GM12891 (cell line): ENCODE data around the gene LILRB4.

Source experiments
- POLR2A ChIP-seq: IDR thresholded peaks from 2 replicates; pipeline ENCODE4 v1.6.1; 2011; ENCODE audit warnings: low read depth, low read length, control low read depth
- POLR2AphosphoS5 ChIP-seq: IDR thresholded peaks from 2 replicates; pipeline ENCODE4 v1.6.1; 2011; ENCODE audit warnings: low read depth, low read length, control low read depth
- POU2F2 ChIP-seq: IDR thresholded peaks from 2 replicates; pipeline ENCODE4 v1.6.1; 2011; ENCODE audit warnings: low read depth, mild to moderate bottlenecking, control low read depth, low read length, moderate library complexity
- SPI1 ChIP-seq: IDR thresholded peaks from 2 replicates; pipeline ENCODE4 v1.6.1; 2011; ENCODE audit warnings: low read depth, low read length, control low read depth
- TAF1 ChIP-seq: IDR thresholded peaks from 2 replicates; pipeline ENCODE4 v1.6.1; 2011; ENCODE audit warnings: low read depth, low read length, control low read depth

DNA sequence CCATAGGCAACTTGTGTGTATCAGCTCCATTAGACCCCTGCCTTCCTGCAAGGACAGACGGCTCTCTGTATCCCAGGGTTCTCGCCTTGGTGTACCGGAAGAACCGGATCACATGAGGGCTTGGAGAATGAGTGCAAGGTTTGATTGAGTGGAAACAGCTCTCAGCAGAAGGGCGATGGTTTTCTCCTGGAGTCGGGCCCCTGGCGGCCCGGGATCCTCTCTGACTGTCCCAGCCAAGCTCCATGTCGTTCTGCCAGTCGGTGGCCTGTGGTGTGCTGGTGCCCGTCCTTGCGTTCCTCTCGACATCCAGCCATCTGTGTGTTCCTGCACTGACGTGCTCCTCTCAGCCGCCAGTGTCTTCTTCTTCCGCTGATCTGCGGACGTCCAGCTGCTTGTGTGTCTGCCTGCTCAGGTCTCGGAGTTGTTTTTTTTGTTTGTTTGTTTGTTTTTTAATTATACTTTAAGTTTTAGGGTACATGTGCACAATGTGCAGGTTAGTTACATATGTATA, 16.4 kb upstream of the LILRB4 start:
- TF ChIP-seq POLR2A, result no peak
- TF ChIP-seq POLR2AphosphoS5, result no peak
- TF ChIP-seq TAF1, result no peak
- TF ChIP-seq SPI1, result no peak
- TF ChIP-seq POU2F2, result no peak
